ENCODE data around the gene MUC13.
A peak's percentile ranks its signal among the peaks of the same experiment; 100 is the strongest.

The MUC13 gene

DNA sequence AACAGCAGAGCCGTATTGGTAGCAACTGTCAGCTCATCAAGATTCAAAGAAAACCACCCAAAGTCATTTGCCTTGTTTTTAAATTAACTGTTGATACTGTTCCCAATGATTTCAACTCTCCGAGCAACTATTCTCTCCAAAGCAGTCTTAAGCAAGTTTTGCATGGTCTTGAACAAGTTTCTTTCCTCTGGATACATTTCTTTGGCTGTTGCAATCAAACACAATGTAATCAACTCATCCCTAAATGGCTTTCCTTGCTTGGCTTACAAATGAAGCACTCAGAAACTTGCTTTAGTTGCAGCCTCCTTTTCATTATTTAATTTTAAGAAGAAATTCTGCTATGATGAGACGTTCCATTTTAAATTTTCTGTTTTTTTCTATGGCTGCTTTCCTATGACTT, 15.5 kb upstream of the MUC13 start:
- DNase-seq (ENCODE audit: low read depth in 2 of 2), result no peak

DNA sequence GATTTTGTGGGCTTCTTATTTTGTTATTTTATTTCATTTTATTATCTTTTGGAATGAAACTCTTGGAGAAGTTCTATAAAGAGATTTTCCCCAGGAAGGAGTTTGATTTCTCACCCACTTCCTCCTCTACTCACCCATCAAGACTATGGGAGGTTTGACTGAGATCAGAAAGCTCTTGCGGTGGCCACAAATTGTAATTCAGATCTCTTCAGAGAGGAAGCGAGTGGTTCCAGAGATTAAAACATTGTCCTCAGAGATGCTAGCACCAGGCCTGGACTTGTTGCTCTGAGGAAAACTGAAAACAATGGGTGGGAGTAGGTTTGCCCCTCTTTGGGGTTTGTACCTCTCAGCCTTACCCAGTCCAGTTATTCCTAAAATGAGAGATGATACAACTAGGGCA, 8.1 kb upstream of the MUC13 start:
- DNase-seq (ENCODE audit: low read depth in 2 of 2), result no peak

DNA sequence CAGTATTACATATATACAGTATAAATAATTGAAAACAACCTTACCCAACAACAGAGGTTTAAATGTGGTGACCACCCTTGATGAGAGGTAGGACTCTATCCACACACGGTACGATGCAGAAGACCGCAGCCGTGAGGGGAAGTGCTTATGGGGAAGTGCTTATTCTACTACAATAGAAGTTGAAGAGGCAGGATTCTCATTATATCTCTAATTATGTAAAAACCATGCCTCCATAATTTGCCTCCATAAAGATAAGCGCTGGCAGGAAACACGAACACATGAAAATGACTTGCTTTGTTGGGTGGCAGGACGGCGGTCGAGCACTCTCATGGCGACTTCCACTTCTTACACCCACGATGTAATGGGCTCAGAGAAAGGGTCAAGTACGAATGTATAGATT, 7.2 kb upstream of the MUC13 start:
- DNase-seq (ENCODE audit: low read depth in 2 of 2), result no peak

DNA sequence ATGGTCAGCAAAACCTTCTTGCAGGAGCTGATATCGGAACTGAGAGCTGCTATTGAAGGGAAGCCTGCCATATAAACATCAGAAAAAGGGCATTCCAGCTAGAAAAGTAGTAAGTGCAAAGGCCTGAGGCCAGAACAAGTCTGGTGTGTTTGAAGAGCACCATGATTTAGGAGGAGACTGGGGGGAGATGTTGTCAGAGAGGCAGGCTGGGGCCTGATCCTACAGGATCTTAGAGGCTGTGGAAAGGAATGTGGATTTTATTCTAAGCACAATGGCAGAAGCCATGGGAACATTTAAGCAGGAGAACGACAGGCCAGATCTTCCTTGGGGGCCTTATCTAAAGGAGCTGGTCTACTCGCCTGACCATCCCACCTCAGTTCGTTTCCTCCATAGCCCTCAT, 5.1 kb upstream of the MUC13 start:
- no peak for DNase-seq (ENCODE audit: low read depth in 2 of 2)

DNA sequence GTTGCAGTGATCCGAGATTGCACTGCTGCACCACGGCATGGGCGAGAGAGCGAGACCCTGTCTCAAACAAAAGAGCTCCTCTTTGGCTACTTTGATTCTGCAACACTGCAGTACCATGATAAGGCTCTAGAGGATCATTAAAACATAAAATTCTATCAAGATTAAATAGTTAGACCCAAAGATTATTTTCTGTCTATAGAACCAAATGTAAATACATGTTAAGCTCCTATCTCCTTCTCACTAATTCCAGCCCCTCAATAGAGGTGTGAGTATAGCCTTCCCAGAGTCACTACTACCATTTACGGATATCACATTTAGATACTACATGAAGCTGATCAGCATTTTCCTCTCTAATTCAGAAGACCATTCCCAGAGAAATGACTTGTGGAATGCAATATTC, 4.3 kb upstream of the MUC13 start:
- DNase-seq (ENCODE audit: low read depth in 2 of 2), result no peak

DNA sequence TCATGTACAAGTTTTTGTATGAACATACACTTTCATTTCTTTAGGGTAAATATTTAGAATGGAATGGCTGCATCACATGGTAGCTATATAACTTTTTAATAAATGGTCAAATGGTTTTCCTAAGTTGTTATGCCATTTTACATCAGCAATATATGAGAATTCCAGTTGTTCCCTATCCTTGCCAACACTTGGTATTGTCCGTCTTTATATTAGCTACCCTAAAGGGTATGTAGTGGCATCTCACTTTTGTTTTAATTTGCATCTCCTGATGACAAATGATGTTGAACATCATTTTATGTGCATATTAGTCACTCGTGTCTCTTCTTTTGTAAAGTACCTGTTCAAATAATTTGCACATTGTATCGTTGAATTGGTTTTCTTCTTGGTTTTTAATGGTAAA, 2.5 kb upstream of the MUC13 start:
- DNase-seq (ENCODE audit: low read depth in 2 of 2), result no peak

DNA sequence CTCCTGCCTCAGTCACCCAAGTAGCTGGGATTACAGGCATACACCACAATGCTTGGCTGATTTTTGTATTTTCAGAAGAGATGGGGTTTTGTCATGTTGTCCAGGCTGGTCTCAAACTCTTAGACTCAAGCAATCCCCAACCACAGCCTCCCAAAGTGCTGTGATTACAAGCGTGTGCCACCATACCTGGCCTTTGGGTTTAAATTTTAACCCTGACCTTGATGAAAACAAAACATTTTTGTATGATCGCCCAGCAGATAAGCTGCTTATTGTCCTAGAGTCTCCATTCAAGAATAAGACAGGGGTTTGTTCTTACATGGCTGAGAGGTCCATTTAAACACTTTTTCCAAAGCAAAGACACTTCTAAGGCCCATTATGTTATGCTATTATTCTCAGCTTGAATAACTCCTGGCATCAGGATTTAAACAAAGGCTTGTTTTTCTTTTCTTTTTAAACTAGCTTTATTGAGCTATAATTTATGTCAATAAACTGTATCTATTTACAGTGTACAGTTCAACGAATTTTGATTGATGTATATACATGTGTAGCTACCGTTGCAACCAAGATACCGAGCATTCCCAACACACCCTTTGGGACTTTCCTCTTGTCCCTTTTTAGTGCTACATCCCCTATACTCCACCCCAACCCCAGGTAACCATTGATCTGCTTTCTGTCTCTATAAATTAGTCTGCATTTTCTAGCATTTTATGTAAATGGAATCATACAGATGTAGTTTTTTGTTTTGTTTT, 1.4 kb upstream of the MUC13 start:
- no peak for DNase-seq (ENCODE audit: low read depth in 2 of 2)

DNA sequence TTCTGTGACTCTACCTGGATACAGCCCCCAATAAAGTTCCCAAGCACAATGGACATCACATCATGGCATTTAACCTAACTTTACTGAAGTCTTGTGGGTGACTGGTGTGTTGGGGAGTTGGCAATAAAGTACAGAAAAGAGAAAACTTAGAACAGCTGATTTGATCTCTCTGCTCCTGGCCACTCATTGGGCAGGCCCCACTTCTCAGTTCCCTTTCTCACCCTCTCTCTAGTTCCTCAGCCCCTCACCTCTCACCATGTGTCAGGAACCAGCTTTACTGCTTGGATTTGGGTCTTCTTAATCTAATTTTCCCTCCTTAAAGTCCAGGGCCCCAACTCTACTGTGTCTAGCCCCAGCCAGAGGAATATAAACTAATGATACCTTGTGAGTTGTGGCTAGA, 713 bp upstream of the MUC13 start:
- DNase-seq (ENCODE audit: low read depth in 2 of 2), result no peak

DNA sequence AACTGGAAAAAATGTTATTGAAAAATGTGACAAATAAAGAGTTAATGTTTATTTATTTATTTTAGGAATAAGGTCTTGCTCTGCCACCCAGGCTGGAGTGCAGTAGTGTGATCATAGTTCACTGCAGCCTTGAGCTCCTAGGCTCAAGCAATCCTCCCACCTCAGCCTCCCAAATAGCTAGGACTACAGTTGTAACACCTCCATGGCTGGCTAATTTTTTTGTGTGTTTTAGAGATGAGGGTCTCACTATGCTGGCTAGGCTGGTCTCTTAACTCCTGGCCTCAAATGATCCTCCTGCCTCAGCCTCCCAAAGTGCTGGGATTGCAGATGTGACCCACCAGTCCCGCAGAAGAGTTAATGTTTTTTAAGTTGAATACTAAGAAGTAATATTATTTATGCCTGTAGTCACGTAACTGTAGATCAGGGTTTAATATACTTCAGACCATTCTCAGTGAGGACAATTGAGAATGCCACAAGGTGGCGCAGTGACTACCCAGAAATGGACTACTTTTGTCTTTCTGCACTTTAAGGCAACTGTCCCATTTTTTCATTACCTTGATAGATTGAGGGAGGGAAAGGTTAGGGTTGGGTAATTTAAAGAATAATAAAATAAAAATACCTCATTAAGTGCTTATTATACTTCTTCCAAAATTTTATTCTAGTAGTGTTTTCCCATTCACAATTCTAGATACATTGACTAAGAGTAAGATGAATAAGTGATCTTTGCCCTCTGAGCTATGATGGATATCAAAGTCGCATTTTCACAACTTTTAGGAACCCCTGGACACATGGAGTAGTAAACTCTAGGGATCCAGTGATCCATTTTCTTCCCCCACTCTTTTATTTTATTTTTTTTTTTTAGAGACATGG, 6.0 kb downstream of the MUC13 start:
- DNase-seq (ENCODE audit: low read depth in 2 of 2), result peak; percentile 43 to 47

DNA sequence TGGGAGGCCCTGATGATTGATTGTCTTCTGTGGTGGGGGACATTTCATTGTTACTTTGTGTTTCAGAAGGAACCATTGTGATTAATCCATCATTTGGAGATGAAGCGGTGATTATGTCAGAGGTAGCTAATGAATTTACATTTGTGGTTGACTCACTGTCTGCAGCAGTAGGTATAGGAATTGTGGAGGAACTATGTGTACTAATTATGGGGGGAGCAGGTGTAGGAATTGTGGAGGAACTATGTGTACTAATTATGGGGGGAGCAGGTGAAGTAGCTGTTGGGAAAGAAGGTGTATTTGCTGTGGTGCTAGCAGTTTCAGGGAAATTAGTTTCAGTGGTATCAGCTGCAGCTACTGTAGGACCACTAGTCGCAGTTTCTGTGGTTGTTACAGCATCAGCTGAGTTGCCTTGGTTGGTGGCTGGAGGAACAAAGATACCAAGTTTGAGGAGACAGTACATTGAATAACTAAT, 6.9 kb downstream of the MUC13 start:
- DNase-seq (ENCODE audit: low read depth in 2 of 2), result no peak

DNA sequence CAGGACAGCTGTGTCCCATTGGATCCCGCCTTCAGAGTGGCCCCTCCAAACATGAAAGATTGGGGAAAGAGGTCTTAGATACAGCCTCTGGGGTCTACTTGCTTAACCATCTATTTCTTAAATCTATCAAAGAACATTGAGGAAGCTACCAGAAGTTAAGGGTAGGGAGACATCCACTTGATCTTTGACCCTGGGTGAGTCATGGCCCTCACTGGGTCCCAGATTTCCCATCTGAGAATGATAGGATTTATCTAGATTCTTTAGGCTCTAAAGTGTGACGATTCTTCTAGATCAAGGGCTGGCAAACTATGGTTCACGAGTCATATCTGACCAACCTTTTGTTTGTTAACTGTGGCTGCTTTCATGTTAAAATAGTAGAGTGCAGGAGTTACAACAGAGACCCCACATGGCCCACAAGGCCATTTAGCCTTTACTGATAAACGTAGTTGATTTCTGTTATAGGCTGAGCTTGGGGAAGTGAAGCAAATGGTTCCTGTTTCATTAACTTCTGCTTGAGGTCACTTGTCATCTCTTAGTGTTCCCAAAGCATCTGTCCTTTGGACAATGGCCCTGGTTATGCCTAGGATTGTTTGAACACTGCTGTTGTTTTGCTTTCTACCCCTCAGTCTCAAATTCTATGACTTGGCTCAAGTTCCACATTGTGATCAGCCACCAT, 8.0 kb downstream of the MUC13 start:
- DNase-seq (ENCODE audit: low read depth in 2 of 2), result no peak

DNA sequence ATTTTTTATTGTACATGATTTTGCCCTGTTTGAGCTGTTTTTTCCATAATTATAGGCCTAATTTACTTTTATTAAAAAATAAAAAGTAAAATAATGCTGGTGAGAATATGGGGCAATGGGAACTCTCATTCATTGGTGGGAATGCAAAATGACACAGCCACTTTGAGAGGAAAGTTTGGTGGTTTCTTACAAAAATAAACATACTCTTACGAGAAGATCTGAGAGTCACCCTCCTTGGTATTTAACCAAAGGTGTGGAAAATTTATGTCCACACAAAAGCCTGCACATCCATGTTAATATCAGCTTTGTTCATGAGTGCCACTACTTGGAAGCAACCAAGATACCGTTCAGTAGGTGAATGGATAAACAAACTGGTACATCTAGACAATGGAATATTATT, 9.8 kb downstream of the MUC13 start:
- no peak for DNase-seq (ENCODE audit: low read depth in 2 of 2)

DNA sequence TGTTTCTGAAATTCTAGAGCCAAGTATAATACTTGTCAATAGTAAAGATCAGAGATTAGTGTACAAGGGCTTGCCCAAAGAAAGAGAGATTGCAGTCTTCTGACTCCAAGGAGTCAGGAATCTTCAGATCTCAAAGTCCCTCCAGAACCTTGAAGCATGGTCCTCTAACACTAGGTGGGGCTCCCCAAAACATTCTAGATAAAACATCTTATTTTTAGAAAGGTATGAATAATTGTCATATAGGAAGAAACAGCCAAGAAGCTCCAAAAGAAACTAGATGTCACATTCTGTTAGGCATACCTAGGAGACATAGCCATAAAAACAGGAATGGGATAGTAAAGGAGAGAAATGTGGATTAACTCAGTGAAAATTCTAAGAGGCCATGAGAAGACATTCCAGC, 10.7 kb downstream of the MUC13 start:
- DNase-seq (ENCODE audit: low read depth in 2 of 2), result no peak

DNA sequence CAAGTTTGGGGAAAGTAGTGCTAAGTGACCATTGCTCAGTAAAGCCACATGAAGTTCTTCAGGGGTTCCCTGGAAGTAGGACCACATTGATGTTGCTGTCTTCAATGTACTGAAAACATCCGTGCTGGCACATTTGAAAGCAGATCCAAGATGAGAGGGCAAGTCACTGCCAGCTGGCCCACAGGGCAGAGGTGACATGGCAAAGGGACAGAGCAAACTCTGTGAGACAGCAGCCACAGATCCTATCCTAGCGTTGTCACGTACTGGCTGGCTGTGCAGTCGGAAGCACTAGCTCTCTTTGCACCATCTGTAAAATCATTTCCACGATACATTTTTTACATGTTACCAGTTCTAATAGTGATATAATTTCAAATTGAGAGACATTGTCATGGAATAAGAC, 13.8 kb downstream of the MUC13 start:
- no peak for DNase-seq (ENCODE audit: low read depth in 2 of 2)

DNA sequence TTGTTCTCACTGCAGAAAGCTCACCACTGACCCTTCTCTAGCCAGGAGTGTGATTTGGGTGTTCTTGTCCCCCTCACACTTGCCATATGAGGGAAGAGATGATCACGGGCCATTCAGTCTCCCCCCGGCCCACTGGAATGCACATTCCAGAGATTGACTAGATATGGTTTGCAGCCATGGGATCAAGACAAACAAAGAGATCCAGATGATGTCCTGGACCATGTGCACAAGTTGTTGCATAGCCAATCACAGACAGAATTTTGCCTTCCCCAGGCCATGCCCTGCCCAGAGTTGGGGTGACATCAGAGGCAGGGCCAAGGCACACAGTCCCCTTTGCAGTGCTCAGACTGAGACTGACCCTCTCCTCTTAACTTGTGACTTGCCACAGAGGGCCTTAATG, 14.8 kb downstream of the MUC13 start:
- peak in 1 of 2 experiments; percentile 18 for DNase-seq (ENCODE audit: low read depth in 2 of 2)

DNA sequence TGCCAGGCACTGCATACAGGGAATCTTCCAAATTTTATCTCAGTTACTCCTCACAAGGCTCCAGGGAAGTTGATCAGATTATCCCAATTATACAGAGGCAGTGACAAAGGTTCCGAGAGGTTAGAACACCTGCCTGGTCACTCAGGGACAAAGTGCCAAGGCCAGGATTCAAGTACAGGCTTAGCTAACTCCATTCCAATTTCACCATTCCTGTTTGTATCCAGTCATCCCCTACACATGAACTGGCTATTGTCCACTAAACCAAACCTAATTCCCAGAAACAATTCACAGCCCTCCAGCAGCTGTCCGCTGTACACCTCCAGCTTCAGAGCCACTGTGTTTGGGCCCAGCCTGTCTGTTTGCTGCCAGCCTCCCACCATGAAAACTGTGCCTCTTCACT, 16.0 kb downstream of the MUC13 start:
- no peak for DNase-seq (ENCODE audit: low read depth in 2 of 2)

DNA sequence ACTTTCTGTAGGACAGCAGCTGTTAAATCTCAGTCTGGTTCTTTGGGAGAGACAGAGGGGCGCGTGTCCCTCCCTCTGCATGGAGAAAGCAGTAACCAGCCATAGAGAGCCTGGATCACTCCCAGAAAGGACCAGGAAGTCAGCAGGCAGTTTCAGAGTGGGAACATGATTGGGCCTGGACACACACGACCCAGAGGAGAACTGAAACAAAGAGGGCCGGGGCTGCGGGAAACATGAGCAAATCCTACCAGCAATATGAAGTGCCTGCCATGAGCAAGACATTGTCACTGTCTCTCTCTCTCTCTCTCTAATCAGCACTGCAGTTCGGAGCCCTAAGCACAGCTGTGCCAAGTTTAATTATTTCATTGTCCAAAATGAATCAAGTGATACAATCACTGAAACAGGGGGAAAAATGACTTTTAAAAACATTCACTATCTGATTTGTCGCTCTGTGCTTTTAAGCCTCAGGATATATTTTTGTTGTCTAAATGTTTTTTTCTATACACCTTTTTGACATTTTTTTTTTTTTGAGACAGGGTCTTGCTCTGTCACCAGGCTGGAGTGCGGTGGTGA, 17.6 kb downstream of the MUC13 start:
- no peak for DNase-seq (ENCODE audit: low read depth in 2 of 2)

DNA sequence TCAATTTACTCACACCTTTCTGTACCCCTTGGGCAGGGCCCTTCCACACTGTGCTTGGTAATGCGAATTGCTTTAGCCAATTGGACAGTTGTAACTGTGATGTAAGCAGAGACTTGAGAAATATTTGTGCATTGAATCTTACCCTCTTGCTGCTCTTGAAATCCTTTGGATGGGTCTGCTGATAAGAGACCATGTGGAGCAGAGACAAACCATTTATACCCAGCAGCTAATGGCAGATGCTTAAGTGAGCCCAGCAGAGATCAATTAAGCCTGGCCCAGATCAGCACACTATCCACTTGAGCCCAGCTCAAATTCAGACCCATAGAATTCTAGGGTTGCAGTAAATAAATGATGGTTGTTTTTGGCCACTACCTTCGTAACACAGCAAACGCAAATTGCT, 19.3 kb downstream of the MUC13 start:
- no peak for DNase-seq (ENCODE audit: low read depth in 2 of 2)

DNA sequence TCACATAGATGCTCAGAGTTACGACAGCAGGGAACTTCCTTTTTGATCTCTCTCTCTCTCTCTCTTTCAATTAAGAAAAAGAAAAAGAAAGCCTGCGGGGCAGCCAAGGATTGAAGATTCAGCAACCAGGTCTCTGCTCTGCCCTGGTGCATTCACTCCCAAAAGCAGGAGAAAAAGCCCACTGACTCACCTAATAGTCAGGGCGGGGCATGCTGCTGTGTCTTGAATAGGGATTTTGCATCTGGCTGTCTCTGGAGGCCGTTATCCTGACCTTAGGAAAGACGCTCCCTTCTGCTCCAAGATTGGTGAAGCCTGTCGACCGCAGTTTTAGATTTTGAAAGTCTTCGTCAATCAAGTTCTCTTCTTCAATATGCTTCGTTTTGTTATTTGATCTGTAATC, 26.6 kb downstream of the MUC13 start:
- DNase-seq (ENCODE audit: low read depth in 2 of 2), result no peak

DNA sequence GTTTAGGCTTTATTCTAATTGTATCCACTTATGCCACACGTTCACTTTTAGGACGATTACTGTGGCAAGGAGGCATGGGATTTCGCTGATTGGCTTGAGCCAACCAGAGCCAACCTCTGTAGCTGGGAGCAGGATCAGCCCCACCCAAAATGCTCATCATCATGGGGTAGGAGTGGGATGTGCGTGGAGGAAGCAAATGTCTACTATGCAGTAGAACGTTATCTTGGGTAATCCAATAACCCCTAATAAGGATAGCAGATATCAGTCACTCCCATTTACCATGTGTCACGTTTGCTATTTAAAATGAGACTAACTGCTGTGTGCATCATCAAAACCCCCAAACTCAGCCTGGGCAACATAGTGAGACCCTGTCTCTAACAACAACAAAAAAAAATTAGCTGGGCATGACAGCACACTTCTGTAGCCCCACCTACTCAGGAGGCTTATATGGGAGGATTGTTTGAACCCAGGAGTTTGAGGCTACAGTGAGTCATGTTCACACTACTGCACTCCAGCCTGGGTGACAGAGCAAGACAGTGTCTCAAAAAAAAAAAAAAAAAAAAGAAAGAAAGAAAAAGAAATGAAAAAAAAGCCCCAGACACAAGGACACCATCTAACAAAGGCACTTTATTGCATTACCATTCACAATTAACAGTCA, 29.6 kb downstream of the MUC13 start:
- no peak for DNase-seq (ENCODE audit: low read depth in 2 of 2)

DNA sequence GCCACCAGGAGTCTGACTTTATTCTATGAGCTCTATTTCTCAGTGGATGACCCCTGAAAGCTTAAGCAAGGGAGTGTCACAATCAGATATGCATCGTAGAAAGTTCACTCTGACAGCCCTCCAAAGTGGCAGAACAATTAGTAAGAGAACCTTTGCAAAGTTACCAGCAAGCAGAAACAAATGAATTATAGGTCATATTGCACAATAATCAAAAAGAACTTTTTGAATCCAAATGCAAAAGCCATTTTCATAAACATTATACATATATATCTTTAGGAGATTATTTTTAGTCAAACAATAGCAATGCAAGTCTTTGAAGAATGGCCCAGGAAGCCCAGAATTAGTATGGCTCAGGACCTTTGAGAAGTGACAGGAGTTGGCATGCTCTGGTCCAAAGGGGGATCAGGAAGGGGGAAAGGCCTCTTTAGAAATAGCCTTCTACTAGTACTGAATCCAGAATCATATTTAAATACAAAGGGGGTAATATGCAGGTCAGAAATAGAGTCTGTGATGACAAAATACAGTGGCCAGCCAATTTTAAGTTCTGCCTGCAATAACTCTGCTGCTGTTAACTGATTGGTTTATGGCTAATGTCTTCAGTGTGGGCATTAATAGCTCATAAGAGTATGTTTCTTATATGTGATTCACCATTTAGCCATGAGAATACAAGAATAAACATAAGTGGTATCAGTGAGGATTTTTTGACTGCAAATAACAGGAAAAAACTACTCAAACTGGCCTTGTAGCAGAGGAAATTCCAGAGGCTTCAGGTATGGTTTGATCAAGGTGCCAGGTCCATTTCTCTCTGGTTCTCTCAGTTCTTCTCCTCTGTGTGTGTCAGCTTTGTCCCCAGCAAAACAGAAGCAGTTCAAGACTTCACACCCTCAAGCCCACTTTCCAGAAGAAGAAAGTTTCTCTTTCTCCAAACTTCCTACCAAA, 30.4 kb downstream of the MUC13 start:
- DNase-seq (ENCODE audit: low read depth in 2 of 2), result no peak
